NCI-H1048 (cell line): Measurements from ENCODE around the gene AFM.

Source experiments
- DNase-seq: peaks from one replicate; lab custom pipeline; 2025; lab: John Stamatoyannopoulos, UW

Gene AFM

DNA sequence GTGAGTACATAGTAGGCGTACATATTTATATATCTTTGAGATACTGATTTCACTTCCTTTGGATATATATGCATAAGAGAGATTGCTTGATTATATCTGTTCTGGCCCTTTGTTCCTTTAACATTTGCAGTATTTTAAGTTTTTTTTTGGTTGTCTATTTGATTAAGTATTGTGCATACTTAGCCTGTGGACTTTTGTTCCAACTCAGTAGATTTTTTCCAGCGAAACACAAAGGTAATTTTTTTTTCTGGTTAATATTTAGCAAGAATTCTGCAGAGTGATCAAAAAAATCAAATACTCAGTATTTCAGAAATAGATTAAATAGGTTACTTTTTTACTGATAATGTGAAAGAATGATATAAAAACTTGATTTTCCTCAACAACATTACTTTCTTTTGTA is at the start of gene AFM:
TSS of gene AFM (plus strand) at position 388 of the 400 bp plus-strand sequence. CDS start 31 bp downstream, outside the sequence.
- DNase-seq: no peak

DNA sequence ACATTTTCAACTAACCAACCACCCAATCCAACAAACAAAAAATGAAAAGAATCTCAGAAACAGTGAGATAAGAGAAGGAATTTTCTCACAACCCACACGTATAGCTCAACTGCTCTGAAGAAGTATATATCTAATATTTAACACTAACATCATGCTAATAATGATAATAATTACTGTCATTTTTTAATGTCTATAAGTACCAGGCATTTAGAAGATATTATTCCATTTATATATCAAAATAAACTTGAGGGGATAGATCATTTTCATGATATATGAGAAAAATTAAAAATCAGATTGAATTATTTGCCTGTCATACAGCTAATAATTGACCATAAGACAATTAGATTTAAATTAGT is 49.8 kb upstream of the AFM start:
- DNase-seq: no peak

- no peak for DNase-seq
Measured at GRCh38 chr4:73432169-73433000, 49.2 kb upstream of the AFM start.

- DNase-seq: no peak
Measured at GRCh38 chr4:73433140-73433539, 48.4 kb upstream of the AFM start.

DNA sequence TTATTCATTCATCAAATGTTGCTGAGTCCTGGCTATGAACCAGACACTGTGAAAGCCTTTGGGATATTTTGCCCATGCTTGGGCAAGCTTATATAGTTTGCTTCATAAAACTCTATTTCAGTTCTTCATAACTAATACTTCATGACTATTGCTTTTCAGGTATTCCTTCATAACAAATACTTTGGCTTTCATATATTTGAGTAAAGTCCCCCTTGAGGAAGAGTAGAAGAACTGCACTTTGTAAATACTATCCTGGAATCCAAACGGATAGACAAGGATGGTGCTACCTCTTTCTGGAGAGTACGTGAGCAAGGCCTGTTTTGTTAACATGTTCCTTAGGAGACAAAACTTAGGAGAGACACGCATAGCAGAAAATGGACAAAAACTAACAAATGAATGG is 47.2 kb upstream of the AFM start:
- DNase-seq: no peak

DNA sequence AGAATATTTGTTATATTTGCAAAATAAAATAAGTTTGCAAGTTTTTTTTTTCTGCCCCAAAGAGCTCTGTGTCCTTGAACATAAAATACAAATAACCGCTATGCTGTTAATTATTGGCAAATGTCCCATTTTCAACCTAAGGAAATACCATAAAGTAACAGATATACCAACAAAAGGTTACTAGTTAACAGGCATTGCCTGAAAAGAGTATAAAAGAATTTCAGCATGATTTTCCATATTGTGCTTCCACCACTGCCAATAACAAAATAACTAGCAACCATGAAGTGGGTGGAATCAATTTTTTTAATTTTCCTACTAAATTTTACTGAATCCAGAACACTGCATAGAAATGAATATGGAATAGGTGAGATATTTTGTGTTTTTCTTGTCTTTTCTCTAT is 45.6 kb upstream of the AFM start, which contains the start of gene AFP:
TSS of gene AFP (plus strand) at position 238 of the 400 bp plus-strand sequence. CDS start at position 280, 42 bp downstream.
- DNase-seq: no peak

DNA sequence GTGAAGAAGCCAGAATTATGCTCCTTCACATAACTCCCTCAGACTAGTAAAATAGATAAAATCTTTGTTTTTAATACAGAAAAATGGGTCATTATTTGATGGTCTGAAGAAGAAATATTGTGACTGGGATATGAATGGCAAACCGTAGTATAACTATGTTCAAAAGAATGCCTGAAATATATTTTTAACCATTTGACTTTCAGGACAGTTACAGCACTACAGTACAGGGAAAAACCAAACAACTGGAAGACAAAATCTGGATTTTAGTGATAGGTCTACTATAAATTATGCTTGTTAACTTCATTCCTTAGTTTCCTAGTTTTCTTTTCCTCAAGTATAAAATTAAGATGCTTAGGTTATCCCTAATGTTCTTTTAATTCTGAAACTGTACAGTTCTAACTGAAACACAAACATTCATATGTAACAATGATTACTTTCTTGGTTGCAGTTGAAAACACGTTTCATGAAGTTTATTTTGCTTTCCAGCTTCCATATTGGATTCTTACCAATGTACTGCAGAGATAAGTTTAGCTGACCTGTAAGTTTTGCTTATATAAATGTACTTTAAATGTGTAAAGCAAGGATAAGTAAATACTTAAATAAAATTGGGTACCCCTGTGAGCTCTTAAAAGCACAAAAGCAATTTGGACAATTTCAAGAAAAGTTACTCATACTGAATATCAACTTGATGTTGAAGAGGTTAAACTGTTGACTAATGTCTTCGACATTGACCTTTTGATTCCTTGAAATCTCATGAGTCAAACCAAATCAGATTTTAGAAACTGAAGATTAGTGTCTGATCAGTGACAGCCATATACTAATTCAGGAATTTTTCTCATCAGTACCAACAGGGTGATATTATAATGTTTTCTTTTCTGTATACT is 44.6 kb upstream of the AFM start:
- no peak for DNase-seq

GRCh38 chr4:73437558-73437956 is 44.0 kb upstream of the AFM start:
- no peak for DNase-seq

DNA sequence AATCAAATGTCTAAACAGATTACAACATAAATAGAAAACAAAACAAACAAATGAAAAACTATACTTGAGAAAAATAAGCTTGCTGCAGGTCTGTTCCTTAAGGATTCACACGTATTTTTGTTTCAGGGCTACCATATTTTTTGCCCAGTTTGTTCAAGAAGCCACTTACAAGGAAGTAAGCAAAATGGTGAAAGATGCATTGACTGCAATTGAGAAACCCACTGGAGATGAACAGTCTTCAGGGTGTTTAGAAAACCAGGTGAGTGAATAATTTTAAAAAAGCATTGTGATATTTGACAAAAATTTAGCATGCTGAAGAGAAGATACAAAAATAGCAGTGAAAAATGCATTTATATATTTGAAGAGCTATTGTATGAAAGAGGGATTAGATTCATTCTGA is 43.5 kb upstream of the AFM start:
- DNase-seq: no peak

DNA sequence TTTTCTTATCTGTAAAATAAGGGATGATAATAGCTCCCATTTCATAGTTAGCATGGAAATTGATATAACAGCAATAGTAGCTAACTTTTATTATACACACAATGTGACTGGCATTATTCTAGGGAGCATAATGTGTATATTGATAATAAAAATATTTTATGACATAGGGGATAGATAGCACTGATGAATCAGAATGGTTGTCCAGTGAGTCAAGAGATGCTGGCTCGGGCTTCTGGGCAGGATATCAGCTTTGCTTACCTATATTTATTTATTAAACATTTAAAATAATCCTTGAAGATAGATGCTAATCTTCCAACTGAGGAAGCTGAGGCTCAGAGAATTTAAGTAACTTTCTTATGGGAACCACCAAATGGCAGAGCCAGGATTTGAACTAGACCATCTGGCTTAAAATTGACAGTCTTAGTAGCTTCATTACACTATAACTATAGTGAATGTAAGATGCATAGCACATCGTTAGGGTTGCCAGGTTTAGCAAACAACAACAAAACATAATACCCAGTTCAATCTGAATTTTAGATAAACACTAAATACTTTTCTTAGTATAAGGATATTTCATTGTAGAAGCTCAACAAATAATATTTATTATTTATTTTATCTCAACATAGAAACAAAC is 42.8 kb upstream of the AFM start:
- DNase-seq: no peak

DNA sequence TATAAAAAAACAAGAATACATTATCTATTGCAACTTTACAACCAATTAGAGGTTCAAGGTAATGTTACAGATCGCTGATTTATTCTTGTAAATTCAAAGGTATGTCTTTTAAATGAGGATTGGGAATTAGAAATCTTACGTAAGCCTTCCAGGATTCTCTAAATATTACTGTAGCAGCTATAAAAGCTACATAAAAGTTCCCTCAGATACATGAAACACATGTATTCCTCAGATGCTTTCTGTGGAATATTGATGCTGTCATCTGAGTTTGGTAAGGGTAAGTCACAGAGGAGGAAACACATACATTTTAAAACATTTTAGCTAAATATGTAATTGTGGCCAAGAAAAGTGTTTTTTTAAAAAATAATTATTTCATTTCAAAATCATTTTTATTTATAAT is 42.1 kb upstream of the AFM start:
- DNase-seq: no peak

DNA sequence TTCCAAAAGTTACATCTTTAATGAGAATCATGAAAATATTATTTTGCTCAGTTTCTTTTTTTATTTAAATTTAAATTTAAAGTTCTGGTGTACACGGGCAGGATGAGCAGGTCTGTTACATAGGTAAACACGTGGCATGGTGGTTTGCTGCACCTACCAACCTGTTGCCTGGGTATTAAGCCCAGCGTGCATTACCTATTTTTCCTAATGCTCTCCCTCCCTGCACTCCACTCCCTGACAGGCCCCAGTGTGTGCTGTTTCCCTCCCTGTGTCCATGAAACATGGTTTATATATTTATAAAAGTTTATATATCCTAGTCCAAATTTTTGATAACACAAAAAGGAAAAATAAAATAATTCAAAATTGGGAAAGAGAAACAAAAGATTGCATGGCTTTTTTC is 41.6 kb upstream of the AFM start:
- DNase-seq: no peak

DNA sequence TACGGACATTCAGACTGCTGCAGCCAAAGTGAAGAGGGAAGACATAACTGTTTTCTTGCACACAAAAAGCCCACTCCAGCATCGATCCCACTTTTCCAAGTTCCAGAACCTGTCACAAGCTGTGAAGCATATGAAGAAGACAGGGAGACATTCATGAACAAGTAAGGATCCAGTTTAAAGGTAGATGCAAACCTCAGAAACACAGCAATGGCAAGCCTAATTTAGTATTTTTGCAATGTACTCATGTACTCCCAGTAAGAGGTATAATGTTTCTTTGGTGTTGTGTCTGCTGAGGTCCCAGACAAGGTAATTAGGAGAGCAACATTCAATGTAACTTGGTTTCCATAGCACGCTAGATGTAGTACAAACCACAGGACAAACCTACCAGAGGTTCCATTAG is 40.9 kb upstream of the AFM start:
- no peak for DNase-seq

DNA sequence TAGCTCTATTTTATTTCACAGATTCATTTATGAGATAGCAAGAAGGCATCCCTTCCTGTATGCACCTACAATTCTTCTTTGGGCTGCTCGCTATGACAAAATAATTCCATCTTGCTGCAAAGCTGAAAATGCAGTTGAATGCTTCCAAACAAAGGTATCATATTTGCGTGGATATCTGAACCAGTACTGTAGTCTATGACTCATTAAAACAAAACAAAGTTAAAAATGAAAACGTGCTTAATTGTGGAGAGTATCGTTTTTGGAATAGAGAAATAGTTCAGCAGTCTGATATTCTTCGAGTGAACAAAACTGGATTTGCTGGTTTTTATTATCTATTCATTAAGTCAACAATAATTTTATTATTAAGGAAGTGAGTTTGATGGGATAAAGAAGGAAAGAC is 39.3 kb upstream of the AFM start:
- no peak for DNase-seq

- DNase-seq: no peak
Measured at GRCh38 chr4:73443224-73443623, 38.3 kb upstream of the AFM start.

DNA sequence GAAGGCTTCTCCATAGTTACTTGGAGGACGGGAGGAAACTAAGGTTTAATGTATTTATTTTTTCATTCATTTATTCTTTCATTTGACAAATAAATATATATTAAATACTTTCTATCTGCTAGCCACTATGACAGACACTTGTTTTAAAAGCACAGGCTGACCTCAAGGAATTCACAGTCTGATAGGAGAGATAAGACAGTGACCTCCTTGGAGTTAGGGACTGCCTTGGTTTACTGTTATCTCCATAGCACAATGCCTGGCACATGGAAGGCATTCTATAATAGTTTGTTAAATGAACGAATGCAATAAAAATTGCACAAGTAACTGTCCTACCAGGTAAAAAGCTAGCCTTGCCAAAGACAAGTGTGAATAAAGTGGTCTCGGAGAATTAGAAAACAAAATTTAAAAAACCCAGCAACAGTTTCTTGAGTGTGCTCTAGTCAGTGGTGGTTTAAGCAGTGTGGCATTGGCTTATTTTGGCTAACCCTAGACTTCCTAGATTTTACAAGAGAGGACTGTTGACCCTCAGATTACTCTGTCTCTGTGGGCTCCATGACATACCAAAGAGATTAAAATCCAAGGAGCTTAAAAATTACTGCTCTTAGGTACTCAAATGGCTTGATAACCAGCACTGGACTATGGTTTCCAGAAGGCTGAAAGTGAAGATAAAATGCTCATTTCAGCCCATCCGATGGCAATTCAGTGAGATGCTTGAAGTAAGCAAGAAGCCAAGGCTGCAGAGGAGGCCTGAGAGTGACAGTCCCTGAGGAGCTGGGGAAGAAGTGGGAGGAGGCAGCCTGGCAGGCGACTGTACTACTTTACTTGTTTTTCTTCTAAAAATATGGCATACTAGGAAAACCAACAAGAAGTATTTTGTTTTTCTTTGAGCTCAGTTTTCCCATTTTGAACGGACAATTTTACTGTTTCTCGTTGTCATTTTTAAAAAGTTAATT is 35.9 kb upstream of the AFM start:
- DNase-seq: no peak

GRCh38 chr4:73446336-73446938 is 35.1 kb upstream of the AFM start:
- DNase-seq: peak; percentile 28

DNA sequence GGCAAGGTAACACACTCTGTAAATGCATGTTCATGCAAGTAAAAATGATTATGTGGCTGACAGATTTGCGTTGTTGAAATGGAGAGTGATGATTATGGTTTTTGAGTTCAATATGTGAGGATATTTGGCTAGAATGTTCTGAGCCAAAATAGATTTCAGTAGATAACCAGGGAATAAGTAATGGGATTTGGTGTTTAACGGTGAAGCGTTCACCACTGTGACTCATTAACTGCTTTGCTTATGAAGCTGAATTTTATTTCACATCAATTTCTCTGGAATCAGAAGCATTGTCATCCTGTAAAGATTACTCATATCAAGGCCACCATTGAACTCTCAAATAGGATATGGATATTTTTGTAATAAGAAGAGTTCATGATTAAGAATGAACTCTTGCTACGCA is 33.9 kb upstream of the AFM start:
- no peak for DNase-seq

DNA sequence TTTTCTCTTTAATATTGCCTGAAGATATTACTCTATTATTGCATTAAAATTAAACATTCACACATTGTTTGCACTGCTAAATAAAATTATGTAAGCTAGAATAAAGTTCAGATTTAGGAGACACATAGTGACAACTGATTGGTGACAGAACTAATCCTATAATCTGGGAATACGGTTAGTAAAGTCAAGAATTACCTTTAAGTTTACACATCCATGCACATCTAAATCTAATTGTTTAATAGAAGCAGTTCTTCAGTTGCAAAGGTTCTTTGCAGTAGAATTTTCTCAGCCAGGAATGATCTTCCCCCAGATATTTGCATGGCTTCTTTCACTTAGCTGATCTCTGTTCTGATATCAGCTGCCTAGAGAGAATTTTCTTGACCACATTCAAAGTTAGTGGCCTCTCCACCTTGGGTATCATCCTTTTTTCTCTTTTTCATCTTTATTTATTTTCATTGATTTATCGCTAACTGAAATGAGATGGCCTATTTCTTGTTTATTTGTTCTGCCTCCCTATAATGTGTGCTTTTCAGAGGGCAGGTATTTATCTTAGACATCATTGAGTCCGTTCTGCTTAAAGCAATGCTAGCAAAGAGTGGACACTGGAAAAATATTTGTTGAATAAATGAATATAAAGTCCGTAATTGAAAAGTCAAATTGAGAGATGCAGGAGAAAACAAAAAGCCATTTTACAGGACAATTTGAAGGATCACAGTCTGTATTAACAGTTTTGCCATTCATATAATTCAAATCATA is 32.9 kb upstream of the AFM start:
- no peak for DNase-seq

- no peak for DNase-seq
Measured at GRCh38 chr4:73450398-73451004, 31.0 kb upstream of the AFM start.
